ENCODE results near the gene ZCCHC2. TPM values are rescaled to one million over a fixed set of nuclear protein-coding genes. Genes with fewer than 3 reads are reported as not detected.

The ZCCHC2 gene
- total RNA-seq, 3 donors from 2014 or later (not counting 1 experiment from before 2014, with no cell fraction given): 50.4 to 81.2 (median 59.6) TPM

GRCh38 chr18:62490967-62491695 lies 31.7 kb upstream of the ZCCHC2 start:
- Mint-ChIP-seq H3K4me3 (no peak overlapping the region), H3K27me3 (ENCODE audit: low read depth in 2 of 2) (peaks cover 4 to 27% of the 10 kb centered on the region in 2 donors), H3K4me1 (no peaks in the 10 kb centered on the region), H3K27ac (no peak overlapping the region), H3K9me3 (no peaks in the 10 kb centered on the region), H3K36me3 (no peaks in the 10 kb centered on the region)
- DNase-seq (no peak), ATAC-seq (no peak)
- Histone ChIP-seq H3K27me3 (ENCODE audit: control insufficient read depth, insufficient read depth, low read length) (no peaks in the 10 kb centered on the region), H3K36me3 (ENCODE audit: control insufficient read depth, insufficient read depth, low read length) (no peaks in the 10 kb centered on the region), H3K4me3 (ENCODE audit: low read length) (no peak overlapping the region), H3K4me1 (ENCODE audit: control insufficient read depth, insufficient read depth, low read length) (no peaks in the 10 kb centered on the region), H3K27ac (ENCODE audit: low read length) (no peak overlapping the region), H3K9me3 (ENCODE audit: control insufficient read depth, insufficient read depth, low read length) (no peaks in the 10 kb centered on the region)
- WGBS (ENCODE audit: insufficient coverage): 74% methylated on average over 3 of the region's 3 CpGs
- intact Hi-C loops (cut with micrococcal nuclease): no loop called here
- TF ChIP-seq, protein P1, sequence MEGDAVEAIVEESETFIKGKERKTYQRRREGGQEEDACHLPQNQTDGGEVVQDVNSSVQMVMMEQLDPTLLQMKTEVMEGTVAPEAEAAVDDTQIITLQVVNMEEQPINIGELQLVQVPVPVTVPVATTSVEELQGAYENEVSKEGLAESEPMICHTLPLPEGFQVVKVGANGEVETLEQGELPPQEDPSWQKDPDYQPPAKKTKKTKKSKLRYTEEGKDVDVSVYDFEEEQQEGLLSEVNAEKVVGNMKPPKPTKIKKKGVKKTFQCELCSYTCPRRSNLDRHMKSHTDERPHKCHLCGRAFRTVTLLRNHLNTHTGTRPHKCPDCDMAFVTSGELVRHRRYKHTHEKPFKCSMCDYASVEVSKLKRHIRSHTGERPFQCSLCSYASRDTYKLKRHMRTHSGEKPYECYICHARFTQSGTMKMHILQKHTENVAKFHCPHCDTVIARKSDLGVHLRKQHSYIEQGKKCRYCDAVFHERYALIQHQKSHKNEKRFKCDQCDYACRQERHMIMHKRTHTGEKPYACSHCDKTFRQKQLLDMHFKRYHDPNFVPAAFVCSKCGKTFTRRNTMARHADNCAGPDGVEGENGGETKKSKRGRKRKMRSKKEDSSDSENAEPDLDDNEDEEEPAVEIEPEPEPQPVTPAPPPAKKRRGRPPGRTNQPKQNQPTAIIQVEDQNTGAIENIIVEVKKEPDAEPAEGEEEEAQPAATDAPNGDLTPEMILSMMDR (IDR thresholded peaks at IDR 0.05): no peak

- ATAC-seq: no peak
Observed at GRCh38 chr18:62493033-62493862, 29.6 kb upstream of the ZCCHC2 start.

GRCh38 chr18:62494764-62495163 lies 28.1 kb upstream of the ZCCHC2 start:
- ATAC-seq: no peak

More at GRCh38 chr18:62493033-62493862, 29.6 kb upstream of the ZCCHC2 start:
- no peaks in the 10 kb centered on the region for H3K9me3 ChIP-seq (ENCODE audit: control insufficient read depth, insufficient read depth, low read length)
- H3K4me1 ChIP-seq (ENCODE audit: control insufficient read depth, insufficient read depth, low read length): no peaks in the 10 kb centered on the region
- DNase-seq: no peak
- 92% methylated on average over 17 of the region's 17 CpGs for WGBS (ENCODE audit: insufficient coverage)
- Mint-ChIP-seq H3K27me3 (ENCODE audit: low read depth in 2 of 2) (peaks cover 11 to 39% of the 10 kb centered on the region in 2 donors), H3K9me3 (no peaks in the 10 kb centered on the region), H3K27ac (no peak overlapping the region), H3K4me1 (no peaks in the 10 kb centered on the region), H3K36me3 (no peaks in the 10 kb centered on the region), H3K4me3 (no peak overlapping the region)
- H3K4me3 ChIP-seq (ENCODE audit: low read length): no peak overlapping the region
- no peaks in the 10 kb centered on the region for H3K36me3 ChIP-seq (ENCODE audit: control insufficient read depth, insufficient read depth, low read length)
- no peak overlapping the region for H3K27ac ChIP-seq (ENCODE audit: low read length)
- intact Hi-C loops (cut with micrococcal nuclease): no loop called here
- TF ChIP-seq, protein P1 (IDR thresholded peaks at IDR 0.05): no peak
- H3K27me3 ChIP-seq (ENCODE audit: control insufficient read depth, insufficient read depth, low read length): peaks cover 2% of the 10 kb centered on the region

More at GRCh38 chr18:62494764-62495163, 28.1 kb upstream of the ZCCHC2 start:
- Mint-ChIP-seq H3K9me3 (no peaks in the 10 kb centered on the region), H3K4me1 (no peaks in the 10 kb centered on the region), H3K27ac (no peak overlapping the region), H3K27me3 (ENCODE audit: low read depth in 2 of 2) (peaks cover 14 to 54% of the 10 kb centered on the region in 2 donors), H3K36me3 (no peaks in the 10 kb centered on the region), H3K4me3 (no peak overlapping the region)
- intact Hi-C loops (cut with micrococcal nuclease): no loop called here
- TF ChIP-seq, protein P1 (IDR thresholded peaks at IDR 0.05): no peak
- Histone ChIP-seq H3K4me3 (ENCODE audit: low read length) (no peak overlapping the region), H3K36me3 (ENCODE audit: control insufficient read depth, insufficient read depth, low read length) (no peaks in the 10 kb centered on the region), H3K4me1 (ENCODE audit: control insufficient read depth, insufficient read depth, low read length) (no peaks in the 10 kb centered on the region), H3K27ac (ENCODE audit: low read length) (no peak overlapping the region), H3K9me3 (ENCODE audit: control insufficient read depth, insufficient read depth, low read length) (no peaks in the 10 kb centered on the region), H3K27me3 (ENCODE audit: control insufficient read depth, insufficient read depth, low read length) (peaks cover 2% of the 10 kb centered on the region)
- DNase-seq: no peak
- 100% methylated on average over 1 of the region's 3 CpGs for WGBS (ENCODE audit: insufficient coverage)
